Dendritic cell treated with granulocyte-macrophage colony-stimulating factor and Interleukin-4, amounts not matched to agents 40 ng/mL and 50 ng/mL, for 4 days (primary cell): ENCODE measurements around the gene PHC2.
A peak's percentile ranks its signal among the peaks of the same experiment; 100 is the strongest.

ENCODE experiments used
- H3K27ac Mint-ChIP-seq: one replicate; pipeline ENCODE4 v1.8.0; 2022; ENCODE audit warnings: mild to moderate bottlenecking, mixed read lengths
- H3K27me3 Mint-ChIP-seq: one replicate; pipeline ENCODE4 v1.8.0; 2022; ENCODE audit warnings: mild to moderate bottlenecking, mixed read lengths
- H3K36me3 Mint-ChIP-seq: one replicate; pipeline ENCODE4 v1.8.0; 2022; ENCODE audit warnings: low read depth, mixed read lengths
- H3K4me1 Mint-ChIP-seq: one replicate; pipeline ENCODE4 v1.8.0; 2022; ENCODE audit warnings: low read depth, mixed read lengths
- H3K4me3 Mint-ChIP-seq: one replicate; pipeline ENCODE4 v1.8.0; 2022; ENCODE audit warnings: mild to moderate bottlenecking, moderate library complexity, mixed read lengths
- H3K9me3 Mint-ChIP-seq: one replicate; pipeline ENCODE4 v1.8.0; 2022; ENCODE audit warnings: mixed read lengths
- intact Hi-C: fragments of 100-400 bp; cut with micrococcal nuclease; formaldehyde crosslinking; loops from one replicate; pipeline ENCODE4 v1.15.0; 2022

The PHC2 gene

DNA sequence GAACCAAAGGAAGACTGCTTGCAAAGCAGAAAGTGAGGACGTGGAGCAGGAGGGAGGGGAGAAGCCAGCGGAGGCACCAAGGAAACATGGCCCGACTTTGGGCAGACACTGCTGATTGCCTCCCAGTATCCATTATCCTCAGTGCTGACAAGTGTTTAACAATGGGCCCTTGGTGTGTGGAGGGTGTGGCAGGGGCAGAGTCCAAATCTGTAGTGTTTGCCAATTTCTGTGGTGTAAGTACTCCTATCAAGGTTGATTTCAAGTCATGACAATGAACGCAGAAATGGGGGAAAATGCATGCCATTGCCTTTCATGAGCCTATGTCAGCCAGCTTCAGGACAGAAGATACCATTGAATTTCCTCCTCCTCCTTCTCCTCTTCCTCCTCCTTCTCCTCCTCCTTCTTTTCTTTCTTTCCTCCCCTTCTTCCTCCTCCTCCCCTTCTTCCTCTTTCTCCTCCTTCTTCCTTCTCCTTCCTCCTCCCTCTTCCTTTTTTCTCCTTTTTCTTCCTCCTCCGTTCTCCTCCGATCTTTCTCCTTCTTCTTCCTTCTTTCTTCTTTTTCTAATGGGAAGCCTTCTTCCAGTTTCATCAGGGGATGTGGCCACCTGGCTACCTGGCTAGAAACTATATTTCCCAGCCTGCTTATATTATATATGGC is 10.3 kb upstream of the PHC2 start:
- intact Hi-C loops = no loop called here
- H3K9me3 Mint-ChIP-seq = no peaks in the 10 kb centered on the region
- no peak overlapping the region for H3K27ac Mint-ChIP-seq
- H3K27me3 Mint-ChIP-seq = peaks cover 14% of the 10 kb centered on the region
- no peaks in the 10 kb centered on the region for H3K36me3 Mint-ChIP-seq
- peaks cover 34% of the 10 kb centered on the region for H3K4me1 Mint-ChIP-seq
- H3K4me3 Mint-ChIP-seq = peak overlapping the region; percentile 2

DNA sequence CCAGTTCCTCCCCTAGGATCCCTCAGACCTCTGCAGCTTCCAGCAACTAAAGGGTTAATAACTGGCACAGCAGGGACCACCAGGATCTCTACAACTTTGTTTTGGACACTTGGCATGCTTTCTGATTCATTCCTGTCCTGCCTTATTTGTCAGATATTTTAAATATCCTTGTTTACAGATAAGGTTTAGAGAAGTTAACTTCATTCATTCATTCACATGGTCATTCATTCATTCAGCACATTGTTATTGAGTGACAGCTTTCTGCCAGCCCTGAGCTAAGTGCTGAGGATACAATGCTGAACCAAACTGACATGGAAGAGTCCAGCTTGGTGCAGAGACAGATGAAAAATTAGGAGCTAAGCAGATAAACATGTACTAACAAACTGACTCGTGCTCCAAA is 8.8 kb upstream of the PHC2 start:
- no peak overlapping the region for H3K4me3 Mint-ChIP-seq
- no peak overlapping the region for H3K27ac Mint-ChIP-seq
- intact Hi-C loops = no loop called here
- H3K27me3 Mint-ChIP-seq = peaks cover 14% of the 10 kb centered on the region
- H3K36me3 Mint-ChIP-seq = no peaks in the 10 kb centered on the region
- H3K4me1 Mint-ChIP-seq = peaks cover 38% of the 10 kb centered on the region
- H3K9me3 Mint-ChIP-seq = no peaks in the 10 kb centered on the region

DNA sequence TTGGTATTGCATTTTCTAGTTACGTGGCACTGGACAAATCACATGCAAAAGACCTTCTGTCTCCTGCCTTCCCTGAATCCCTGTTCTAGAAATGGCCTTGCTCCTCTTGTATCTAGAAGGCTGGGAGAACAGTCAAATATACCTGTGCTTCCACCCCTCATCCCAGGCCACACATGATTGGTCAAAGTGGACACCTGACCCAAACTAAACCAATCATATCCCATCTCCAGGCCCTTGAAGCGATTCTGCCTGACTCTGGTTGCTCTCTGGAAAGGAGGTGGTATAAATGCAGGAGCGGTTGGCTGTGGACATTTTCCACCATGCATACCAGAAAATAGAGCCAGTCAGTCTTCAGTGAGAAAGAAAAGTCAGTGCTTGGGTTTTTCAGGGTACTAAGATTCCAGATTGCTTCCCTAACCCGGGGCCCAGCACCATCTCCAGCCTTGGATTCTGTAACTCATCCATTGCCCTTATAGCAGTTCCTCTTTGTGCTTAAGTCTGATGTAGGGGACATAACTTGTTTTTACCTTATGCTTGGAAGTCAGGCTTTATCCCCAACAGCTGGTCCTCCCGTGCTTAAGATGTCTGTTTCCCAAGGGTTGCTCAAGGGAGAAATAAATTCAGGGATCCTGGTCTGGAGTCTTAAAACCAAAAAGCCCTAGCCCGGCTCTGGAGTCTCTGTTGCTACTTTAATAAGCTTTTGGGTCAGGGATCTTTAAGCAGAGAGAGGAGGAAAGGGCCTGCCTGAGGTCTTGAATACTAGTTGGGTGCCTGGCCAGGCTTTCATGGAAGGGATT is 7.7 kb upstream of the PHC2 start:
- H3K9me3 Mint-ChIP-seq = no peaks in the 10 kb centered on the region
- peaks cover 14% of the 10 kb centered on the region for H3K27me3 Mint-ChIP-seq
- no peak overlapping the region for H3K4me3 Mint-ChIP-seq
- no peaks in the 10 kb centered on the region for H3K36me3 Mint-ChIP-seq
- no peak overlapping the region for H3K27ac Mint-ChIP-seq
- intact Hi-C loops = no loop called here
- H3K4me1 Mint-ChIP-seq = peaks cover 49% of the 10 kb centered on the region

DNA sequence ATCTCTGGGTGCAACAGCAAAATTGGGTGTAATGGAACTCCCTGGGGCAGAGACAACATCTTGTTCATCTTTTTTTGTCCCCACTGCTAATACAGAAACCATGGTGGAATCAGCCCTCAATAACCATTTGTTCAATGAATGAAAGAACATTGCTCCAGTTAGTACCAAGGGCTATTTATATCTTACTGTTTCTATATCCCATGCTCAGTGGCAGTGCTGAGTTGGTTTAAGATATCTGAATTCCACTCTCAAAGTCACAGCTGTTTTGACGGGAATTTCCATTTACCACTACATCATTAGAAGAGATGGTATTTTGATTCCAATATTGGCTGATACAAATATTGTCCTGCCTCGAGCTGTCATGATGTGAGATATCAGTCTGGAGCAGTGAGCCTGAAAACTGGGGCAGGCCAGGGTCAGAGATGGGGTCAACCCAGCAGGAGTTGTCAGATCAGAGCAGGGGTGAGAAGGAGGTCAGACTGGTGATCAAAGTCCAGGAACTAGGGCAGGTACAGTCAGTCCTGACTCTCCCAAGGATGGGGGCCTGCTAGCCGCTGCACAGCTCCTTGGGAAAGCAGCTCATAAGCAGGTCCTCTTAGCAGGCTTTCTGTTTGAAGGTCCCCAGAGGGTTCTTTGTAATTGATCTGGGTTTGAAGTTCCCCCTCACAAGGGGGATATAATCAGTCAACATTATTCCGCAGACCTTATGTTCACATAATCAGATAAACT is 5.8 kb upstream of the PHC2 start:
- no peaks in the 10 kb centered on the region for H3K9me3 Mint-ChIP-seq
- peaks cover 12% of the 10 kb centered on the region for H3K27me3 Mint-ChIP-seq
- H3K4me1 Mint-ChIP-seq = peaks cover 47% of the 10 kb centered on the region
- H3K27ac Mint-ChIP-seq = no peak overlapping the region
- H3K4me3 Mint-ChIP-seq = no peak overlapping the region
- intact Hi-C loops = no loop called here
- no peaks in the 10 kb centered on the region for H3K36me3 Mint-ChIP-seq

DNA sequence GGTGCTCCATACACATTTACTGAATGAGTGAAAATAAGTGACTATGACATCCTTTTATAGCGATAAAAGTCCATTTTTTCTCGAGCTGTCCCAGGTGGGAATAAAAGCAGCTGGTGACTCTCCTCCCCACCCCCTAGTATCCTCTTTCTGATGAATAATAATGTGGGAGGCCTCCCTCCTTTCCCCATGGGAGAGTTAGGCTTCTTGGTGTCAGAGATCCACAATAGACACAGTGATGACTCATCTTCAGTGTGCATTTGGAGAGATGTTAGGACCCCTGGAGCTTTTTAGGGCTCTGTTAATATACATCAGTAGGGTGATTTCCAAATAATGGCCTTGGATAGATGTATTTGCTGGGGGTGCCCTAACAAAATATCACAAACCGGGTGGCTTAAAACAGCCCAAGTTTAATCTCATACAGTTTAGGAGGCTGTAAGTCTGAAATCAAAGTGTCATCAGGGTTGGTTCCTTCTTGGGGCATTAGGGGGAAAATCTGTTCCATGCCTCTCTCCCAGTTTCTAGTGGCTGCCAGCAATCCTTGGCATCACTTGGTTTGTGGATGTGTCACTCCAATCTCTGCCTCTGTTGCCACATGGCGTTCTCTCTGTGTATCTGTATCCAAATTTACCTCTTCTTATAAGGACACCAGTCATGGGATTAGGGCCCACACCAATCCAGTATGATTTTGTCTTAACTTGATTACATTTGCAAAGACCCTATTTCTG is 4.4 kb upstream of the PHC2 start:
- Mint-ChIP-seq H3K9me3 (no peaks in the 10 kb centered on the region), H3K4me1 (peaks cover 33% of the 10 kb centered on the region), H3K4me3 (no peak overlapping the region), H3K27me3 (peaks cover under 1% of the 10 kb centered on the region), H3K36me3 (no peaks in the 10 kb centered on the region), H3K27ac (no peak overlapping the region)
- intact Hi-C loops = loop anchor here (2.0 kb wide), 1 partner anchor 26 kb away; no protein-coding TSS in a partner anchor

DNA sequence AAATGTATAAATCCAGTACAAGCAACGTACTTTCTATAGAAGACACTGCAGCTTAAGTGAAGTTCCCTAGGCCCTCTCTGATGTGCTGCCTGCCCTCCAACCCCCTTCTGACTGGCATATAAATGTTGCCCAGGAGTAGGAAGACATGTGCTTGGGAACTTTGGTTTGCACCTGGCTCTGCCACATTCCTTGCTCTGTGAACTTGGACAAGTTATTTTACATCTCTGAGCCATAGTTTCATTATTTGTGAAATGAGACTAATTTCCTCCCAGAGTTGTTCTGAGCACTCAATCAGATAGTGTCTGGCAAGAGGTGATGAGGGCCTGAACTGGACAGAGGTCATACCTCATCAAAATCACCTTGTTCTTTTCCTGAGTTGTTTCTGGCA is 3.5 kb upstream of the PHC2 start:
- H3K4me3 Mint-ChIP-seq = no peak overlapping the region
- H3K4me1 Mint-ChIP-seq = peaks cover 24% of the 10 kb centered on the region
- no peaks in the 10 kb centered on the region for H3K36me3 Mint-ChIP-seq
- H3K27me3 Mint-ChIP-seq = peaks cover 3% of the 10 kb centered on the region
- no peaks in the 10 kb centered on the region for H3K9me3 Mint-ChIP-seq
- H3K27ac Mint-ChIP-seq = peak overlapping the region; percentile 62
- intact Hi-C loops = loop anchor here (2.0 kb wide), 1 partner anchor 26 kb away; no protein-coding TSS in a partner anchor

DNA sequence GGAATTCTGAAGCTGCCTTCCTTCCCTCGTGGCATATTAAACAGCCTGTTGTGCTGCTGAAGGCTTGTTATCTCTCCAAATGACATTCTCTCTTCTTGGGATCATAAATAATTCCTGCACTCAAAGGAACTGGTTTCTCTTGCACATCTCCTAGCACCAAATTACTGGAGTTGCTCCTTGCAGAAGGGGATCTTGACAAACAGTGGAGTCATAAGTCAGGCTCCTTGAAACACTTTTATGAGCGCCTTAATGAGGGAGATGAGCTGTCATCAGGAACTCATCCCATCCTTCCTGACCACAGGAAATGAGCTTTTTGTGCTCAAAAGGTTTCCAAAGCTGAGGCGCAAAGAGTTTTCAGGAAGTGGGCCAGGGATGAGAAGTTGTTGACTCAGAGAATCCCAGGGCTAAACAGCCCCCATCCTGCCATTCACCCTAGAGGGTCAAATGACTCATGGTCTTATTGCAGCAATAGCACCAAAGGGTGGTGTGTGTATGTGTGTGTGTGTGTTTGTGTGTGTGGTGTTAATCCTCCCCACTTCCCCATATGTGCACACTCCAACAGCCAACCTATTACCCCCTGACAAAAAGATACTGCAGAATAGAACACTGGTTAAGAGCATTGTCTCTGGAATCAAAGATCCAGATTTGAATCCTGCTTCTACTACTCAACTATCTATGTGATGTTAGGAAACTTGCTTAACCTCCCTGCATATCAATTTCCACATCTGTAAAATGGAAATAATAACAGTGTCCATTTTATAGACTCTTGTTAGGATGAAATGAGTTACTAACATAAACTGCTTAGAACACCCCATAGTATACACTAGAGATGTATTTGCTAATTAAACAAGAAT is 2.8 kb upstream of the PHC2 start:
- intact Hi-C loops = loop anchor here (2.0 kb wide), 1 partner anchor 27 kb away; no protein-coding TSS in a partner anchor
- peak overlapping the region; percentile 62 for H3K27ac Mint-ChIP-seq
- no peaks in the 10 kb centered on the region for H3K9me3 Mint-ChIP-seq
- H3K4me3 Mint-ChIP-seq = no peak overlapping the region
- H3K27me3 Mint-ChIP-seq = peaks cover 3% of the 10 kb centered on the region
- no peaks in the 10 kb centered on the region for H3K36me3 Mint-ChIP-seq
- peaks cover 23% of the 10 kb centered on the region for H3K4me1 Mint-ChIP-seq

DNA sequence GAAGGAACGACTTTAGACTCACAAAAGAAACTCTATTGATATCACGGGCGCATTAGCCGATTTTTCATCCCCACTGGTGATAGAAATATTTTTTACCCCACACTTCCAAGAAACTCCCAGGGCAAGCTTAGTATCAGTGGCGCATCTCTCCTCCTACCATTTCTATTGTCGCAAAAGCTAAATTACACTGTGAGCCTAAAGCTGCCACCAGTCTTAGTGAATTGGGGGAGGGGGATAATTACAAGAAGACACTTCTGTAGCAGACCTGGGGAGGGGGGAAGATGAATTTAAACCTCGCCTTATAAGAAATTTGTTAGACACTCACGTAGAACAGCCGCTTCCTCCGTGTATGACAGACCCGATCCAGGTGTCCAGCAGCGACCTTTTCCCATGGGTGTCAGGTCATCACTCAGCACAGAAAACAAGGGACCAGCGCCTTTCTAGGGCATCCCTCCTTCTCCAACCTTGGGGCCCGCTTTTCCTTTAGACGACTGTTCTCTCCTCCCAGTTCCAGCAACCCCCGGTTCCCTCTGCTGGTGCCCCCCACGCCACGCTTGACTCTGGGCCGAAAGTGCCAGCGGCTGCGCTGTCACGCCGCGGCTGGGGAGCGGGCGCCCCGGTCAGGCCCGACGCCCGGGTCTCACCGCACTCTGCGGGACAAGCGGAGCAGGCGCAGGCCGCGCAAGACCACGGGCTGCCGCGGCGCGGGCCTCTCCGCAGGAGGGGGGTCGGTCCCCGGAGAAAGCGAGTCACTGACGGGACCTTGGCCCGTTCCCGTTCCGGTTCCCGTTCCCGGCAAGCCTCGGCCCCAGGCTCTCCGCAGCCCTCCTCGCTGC is 821 bp downstream of the PHC2 start:
- Mint-ChIP-seq H3K27ac (peak overlapping the region; percentile 60), H3K9me3 (no peaks in the 10 kb centered on the region), H3K36me3 (peaks cover 6% of the 10 kb centered on the region), H3K4me3 (no peak overlapping the region), H3K27me3 (peaks cover 3% of the 10 kb centered on the region), H3K4me1 (peaks cover 26% of the 10 kb centered on the region)
- intact Hi-C loops = no loop called here

DNA sequence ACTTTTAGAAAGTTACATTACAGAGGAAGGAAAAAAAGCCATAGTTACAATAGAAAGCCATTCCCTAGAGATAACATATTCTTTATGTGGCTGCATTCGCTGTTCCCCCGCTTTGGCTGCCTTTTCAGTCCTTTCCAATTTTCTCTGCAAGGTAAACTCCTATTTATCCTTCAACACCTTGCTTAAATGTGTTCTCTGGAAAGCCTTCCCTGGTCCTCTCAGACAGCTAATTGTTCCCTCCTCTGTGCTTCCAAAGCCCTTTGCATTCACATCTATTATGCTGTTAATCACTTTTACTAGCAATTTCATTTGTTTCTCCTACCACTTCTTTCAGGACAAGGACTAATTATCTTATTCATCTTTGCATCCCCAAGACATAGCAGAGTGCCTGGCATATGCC is 1.6 kb downstream of the PHC2 start:
- Mint-ChIP-seq H3K9me3 (no peaks in the 10 kb centered on the region), H3K36me3 (peaks cover 6% of the 10 kb centered on the region), H3K4me3 (no peak overlapping the region), H3K27ac (no peak overlapping the region), H3K27me3 (peaks cover 3% of the 10 kb centered on the region), H3K4me1 (peaks cover 19% of the 10 kb centered on the region)
- intact Hi-C loops = no loop called here

DNA sequence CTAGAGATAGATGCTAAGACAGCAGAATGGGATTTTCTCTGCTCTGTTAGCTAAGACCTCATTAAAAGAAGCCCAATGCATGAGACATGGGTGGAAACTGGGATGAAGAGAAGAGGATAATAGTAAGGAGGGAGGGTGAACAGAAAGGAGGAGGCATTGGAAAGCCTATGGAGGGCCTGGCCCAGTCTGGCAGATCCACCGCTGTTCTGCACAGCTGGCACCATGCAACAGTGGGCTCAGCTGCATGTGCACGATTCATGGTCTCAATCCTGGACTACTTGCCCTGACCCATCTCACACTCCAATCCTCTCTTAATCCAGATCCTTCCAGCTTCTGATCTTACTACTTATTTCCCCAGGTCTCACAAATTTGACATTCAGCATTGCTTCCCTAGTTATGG is 2.2 kb downstream of the PHC2 start:
- intact Hi-C loops = no loop called here
- Mint-ChIP-seq H3K36me3 (peaks cover 6% of the 10 kb centered on the region), H3K4me1 (peaks cover 12% of the 10 kb centered on the region), H3K4me3 (no peak overlapping the region), H3K27ac (no peak overlapping the region), H3K9me3 (no peaks in the 10 kb centered on the region), H3K27me3 (peaks cover 3% of the 10 kb centered on the region)

DNA sequence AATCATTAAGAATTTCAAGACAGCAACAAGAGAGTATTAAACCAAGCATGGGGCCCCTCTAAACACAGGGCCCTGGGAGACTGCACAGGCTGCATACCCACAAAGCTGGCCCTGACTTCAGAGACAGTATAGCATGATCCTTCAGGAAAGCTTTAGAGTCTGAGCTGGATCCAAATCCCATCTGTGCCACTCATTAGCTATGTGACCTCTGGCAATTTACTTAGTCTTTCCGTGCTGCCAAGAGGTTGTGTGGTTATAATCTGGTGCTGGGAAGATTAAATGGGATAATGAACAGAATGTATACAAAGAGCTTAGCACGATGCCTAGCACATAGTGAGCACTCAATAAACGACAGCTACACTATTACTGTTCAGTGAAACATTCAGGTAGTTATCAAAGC is 4.0 kb downstream of the PHC2 start:
- H3K27ac Mint-ChIP-seq = no peak overlapping the region
- intact Hi-C loops = no loop called here
- H3K4me3 Mint-ChIP-seq = no peak overlapping the region
- peaks cover 19% of the 10 kb centered on the region for H3K4me1 Mint-ChIP-seq
- H3K9me3 Mint-ChIP-seq = no peaks in the 10 kb centered on the region
- H3K27me3 Mint-ChIP-seq = peaks cover 3% of the 10 kb centered on the region
- H3K36me3 Mint-ChIP-seq = peaks cover 6% of the 10 kb centered on the region

DNA sequence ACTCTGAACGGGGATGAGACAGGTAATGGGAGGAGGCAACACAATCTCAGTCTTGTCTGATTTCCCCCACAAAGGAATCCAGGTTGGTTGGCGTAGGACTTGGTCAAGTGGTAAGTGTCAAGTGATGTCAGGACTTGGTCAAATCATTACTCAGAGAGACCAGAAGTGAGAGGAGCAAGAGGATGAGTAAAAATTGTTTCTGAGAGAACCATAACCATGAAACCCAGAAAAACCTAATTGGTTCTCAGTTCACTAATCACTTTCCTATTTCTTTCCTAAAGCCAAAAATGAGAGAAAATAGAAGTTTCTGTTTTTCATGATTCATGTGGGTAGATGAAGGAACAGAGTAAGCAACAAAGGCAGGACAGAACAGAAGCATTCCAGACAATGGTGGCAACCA is 5.0 kb downstream of the PHC2 start:
- intact Hi-C loops = no loop called here
- no peaks in the 10 kb centered on the region for H3K9me3 Mint-ChIP-seq
- peaks cover 3% of the 10 kb centered on the region for H3K27me3 Mint-ChIP-seq
- peaks cover 29% of the 10 kb centered on the region for H3K4me1 Mint-ChIP-seq
- no peak overlapping the region for H3K4me3 Mint-ChIP-seq
- peaks cover 6% of the 10 kb centered on the region for H3K36me3 Mint-ChIP-seq
- no peak overlapping the region for H3K27ac Mint-ChIP-seq
